Stomach smooth muscle (tissue), 2 donors: ENCODE measurements around the gene MATN1.

Experiments used
- H3K27ac ChIP-seq: one replicate; pipeline ENCODE4 v1.7.0; 2013; ENCODE audit warnings: mild to moderate bottlenecking, low read length, inconsistent platforms
- H3K27me3 ChIP-seq, 2 donors: one replicate each; pipeline ENCODE4 v1.7.0; 2013; ENCODE audit warnings: low read length in 2 of 2; ENCODE audit not compliant: insufficient read depth in 2 of 2, control insufficient read depth in 1 of 2
- H3K36me3 ChIP-seq, 2 donors: one replicate each; pipeline ENCODE4 v1.7.0; 2013; ENCODE audit warnings: low read length in 2 of 2; ENCODE audit not compliant: control insufficient read depth in 2 of 2, insufficient read depth in 2 of 2
- H3K4me1 ChIP-seq: one replicate; pipeline ENCODE4 v1.7.0; 2013; ENCODE audit warnings: low read length; ENCODE audit not compliant: control insufficient read depth, insufficient read depth
- H3K4me3 ChIP-seq, 2 donors: one replicate each; pipeline ENCODE4 v1.7.0; 2013; ENCODE audit warnings: low read length in 2 of 2
- H3K9ac ChIP-seq, 2 donors: one replicate each; pipeline ENCODE4 v1.7.0; 2013; ENCODE audit warnings: low read length in 2 of 2, mild to moderate bottlenecking in 1 of 2
- H3K9me3 ChIP-seq, 2 donors: one replicate each; pipeline ENCODE4 v1.7.0; 2013; ENCODE audit warnings: low read length in 2 of 2; ENCODE audit not compliant: control insufficient read depth in 2 of 2
- donor health status: healthy.
- donor health status: Pancreatic carcinoma.

The MATN1 gene

DNA sequence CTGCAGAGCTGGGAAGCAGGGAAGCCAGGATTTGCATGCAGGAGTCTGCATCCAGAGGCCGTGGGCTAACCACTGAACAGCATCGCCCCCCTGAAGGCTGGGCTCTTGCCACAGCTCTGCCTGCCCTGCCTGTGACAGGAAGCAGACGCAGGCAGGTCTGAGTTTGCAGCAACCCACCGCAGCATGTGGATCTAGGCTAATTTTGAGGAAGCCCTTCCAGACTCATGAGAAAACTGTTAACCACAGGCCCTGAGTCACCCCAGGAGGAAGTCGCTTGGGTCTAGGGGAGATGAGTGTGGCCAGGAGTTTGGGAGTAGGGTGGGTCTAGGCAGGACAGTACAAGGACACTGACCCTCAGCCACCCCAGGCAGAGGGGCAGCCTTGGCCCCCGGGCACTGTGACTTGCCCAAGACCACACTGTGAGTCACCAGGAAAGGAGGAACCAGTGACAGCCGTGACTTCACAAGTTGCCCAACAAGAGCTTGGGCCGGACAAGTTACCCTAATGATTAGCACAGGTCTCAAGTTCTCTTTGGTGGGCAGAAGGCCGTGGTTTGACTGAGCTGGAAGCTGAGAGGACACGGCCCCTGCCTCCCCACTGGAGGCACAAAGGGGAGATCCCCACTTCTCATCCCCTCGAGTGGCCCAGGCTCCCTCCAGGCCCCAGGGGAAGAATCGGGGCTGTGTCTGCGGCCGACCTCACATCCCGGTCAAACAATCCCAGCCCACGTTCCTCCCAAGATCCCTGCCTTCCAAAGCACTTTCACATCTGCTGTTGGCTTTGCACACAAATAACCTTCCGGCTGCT, 33.4 kb upstream of the MATN1 start:
- H3K27ac ChIP-seq = no peak overlapping the region
- H3K9me3 ChIP-seq = no peaks in the 10 kb centered on the region
- H3K9ac ChIP-seq = peak overlapping the region in 1 of 2 donors; percentile 49
- H3K27me3 ChIP-seq = no peaks in the 10 kb centered on the region
- H3K4me3 ChIP-seq = peak overlapping the region; percentile 38 to 49
- no peaks in the 10 kb centered on the region for H3K36me3 ChIP-seq
- H3K4me1 ChIP-seq = peaks cover 2% of the 10 kb centered on the region

DNA sequence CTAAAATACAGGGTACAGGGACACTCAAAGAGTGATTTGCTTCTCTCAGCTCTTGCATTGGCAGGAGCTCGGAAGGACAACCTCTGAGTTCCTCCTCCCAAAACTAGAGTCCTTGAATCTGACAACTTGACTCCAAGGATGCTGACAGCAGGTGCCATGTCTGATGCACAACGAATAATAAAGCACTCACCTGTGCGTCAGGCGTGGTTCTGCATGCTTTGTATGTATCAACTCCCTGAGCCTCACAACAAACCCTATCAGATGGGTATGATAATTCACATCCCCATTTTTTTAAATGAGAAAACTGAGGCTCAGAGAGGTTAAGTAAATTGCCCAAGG, 32.8 kb upstream of the MATN1 start:
- Histone ChIP-seq H3K4me3 (peak overlapping the region; percentile 3 to 38), H3K27ac (no peak overlapping the region)

DNA sequence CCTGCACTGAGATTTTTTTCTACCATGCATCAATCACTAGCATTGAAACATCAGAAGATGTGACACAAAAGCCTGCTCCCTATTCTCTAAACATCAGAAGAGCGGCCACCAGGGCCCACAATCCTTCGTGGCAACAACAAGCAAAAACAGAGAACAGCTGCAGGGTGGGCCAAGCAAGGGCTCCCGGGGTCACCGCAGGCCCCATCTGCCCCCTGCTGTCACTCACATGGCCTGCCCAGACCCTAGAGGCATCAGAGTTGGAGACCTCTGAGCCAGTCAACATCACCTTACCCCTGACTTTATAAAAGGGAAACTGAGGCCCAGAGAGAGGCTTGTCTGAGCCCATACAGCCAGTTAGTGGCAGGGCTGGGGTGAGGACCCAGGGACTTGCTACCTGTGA, 32.4 kb upstream of the MATN1 start:
- peak overlapping the region in 1 of 2 donors; percentile 29 for H3K4me3 ChIP-seq
- H3K4me1 ChIP-seq = peaks cover 2% of the 10 kb centered on the region

More for the DNA sequence above, 32.8 kb upstream of the MATN1 start:
- Histone ChIP-seq H3K9ac (no peak overlapping the region), H3K27me3 (no peaks in the 10 kb centered on the region), H3K36me3 (no peaks in the 10 kb centered on the region), H3K4me1 (peaks cover 2% of the 10 kb centered on the region), H3K9me3 (no peaks in the 10 kb centered on the region)

GRCh38 chr1:30755334-30755733, 31.9 kb upstream of the MATN1 start:
- Histone ChIP-seq H3K27ac (no peak overlapping the region), H3K36me3 (no peaks in the 10 kb centered on the region), H3K4me3 (peak overlapping the region in 1 of 2 donors; percentile 29), H3K9me3 (no peaks in the 10 kb centered on the region), H3K4me1 (peaks cover 2% of the 10 kb centered on the region), H3K9ac (no peak overlapping the region), H3K27me3 (no peaks in the 10 kb centered on the region)

More for the DNA sequence above, 32.4 kb upstream of the MATN1 start:
- Histone ChIP-seq H3K27ac (no peak overlapping the region), H3K9ac (no peak overlapping the region), H3K9me3 (no peaks in the 10 kb centered on the region), H3K36me3 (no peaks in the 10 kb centered on the region), H3K27me3 (no peaks in the 10 kb centered on the region)

- H3K4me1 ChIP-seq = peaks cover 2% of the 10 kb centered on the region
These were observed 31.3 kb upstream of the MATN1 start for GRCh38 chr1:30754684-30755171.

GRCh38 chr1:30753660-30754123, 30.3 kb upstream of the MATN1 start:
- H3K4me3 ChIP-seq = no peak overlapping the region
- H3K36me3 ChIP-seq = no peaks in the 10 kb centered on the region
- H3K9me3 ChIP-seq = no peaks in the 10 kb centered on the region
- H3K4me1 ChIP-seq = peaks cover 2% of the 10 kb centered on the region
- H3K9ac ChIP-seq = no peak overlapping the region
- H3K27me3 ChIP-seq = no peaks in the 10 kb centered on the region
- H3K27ac ChIP-seq = no peak overlapping the region

More at GRCh38 chr1:30754684-30755171, 31.3 kb upstream of the MATN1 start:
- Histone ChIP-seq H3K9ac (no peak overlapping the region), H3K9me3 (no peaks in the 10 kb centered on the region), H3K4me3 (no peak overlapping the region), H3K27ac (no peak overlapping the region), H3K36me3 (no peaks in the 10 kb centered on the region), H3K27me3 (no peaks in the 10 kb centered on the region)

DNA sequence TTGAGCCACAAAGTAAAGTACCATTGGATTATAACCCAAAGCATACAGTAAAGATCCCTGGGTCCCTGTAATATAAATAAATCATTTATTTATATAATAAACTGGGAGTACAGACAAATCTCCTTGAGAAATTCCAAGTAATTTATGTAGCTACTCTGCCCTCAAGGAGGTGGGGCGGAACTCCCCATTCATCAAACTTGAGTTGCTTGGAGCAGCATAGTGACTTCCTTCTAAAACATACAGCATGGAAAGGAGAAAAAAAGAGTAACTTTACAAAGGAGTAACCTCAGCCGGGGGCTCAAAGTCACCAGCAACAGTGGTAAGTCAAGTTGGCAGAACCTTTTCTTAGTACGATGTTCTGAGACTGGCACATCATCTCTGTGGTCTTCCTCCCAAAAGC, 29.7 kb upstream of the MATN1 start:
- Histone ChIP-seq H3K36me3 (no peaks in the 10 kb centered on the region), H3K4me1 (peaks cover 2% of the 10 kb centered on the region), H3K9ac (no peak overlapping the region), H3K4me3 (no peak overlapping the region), H3K9me3 (no peaks in the 10 kb centered on the region), H3K27me3 (no peaks in the 10 kb centered on the region), H3K27ac (no peak overlapping the region)

GRCh38 chr1:30752651-30752908, 29.2 kb upstream of the MATN1 start:
- H3K36me3 ChIP-seq = no peaks in the 10 kb centered on the region
- H3K4me3 ChIP-seq = no peak overlapping the region
- no peaks in the 10 kb centered on the region for H3K27me3 ChIP-seq
- no peak overlapping the region for H3K27ac ChIP-seq
- H3K4me1 ChIP-seq = peaks cover 2% of the 10 kb centered on the region
- H3K9me3 ChIP-seq = no peaks in the 10 kb centered on the region
- H3K9ac ChIP-seq = no peak overlapping the region

- no peak overlapping the region for H3K9ac ChIP-seq
- H3K36me3 ChIP-seq = no peaks in the 10 kb centered on the region
- H3K4me1 ChIP-seq = peaks cover 2% of the 10 kb centered on the region
- no peaks in the 10 kb centered on the region for H3K27me3 ChIP-seq
- no peak overlapping the region for H3K4me3 ChIP-seq
- no peaks in the 10 kb centered on the region for H3K9me3 ChIP-seq
- H3K27ac ChIP-seq = no peak overlapping the region
These were observed 28.7 kb upstream of the MATN1 start for GRCh38 chr1:30751830-30752650.

DNA sequence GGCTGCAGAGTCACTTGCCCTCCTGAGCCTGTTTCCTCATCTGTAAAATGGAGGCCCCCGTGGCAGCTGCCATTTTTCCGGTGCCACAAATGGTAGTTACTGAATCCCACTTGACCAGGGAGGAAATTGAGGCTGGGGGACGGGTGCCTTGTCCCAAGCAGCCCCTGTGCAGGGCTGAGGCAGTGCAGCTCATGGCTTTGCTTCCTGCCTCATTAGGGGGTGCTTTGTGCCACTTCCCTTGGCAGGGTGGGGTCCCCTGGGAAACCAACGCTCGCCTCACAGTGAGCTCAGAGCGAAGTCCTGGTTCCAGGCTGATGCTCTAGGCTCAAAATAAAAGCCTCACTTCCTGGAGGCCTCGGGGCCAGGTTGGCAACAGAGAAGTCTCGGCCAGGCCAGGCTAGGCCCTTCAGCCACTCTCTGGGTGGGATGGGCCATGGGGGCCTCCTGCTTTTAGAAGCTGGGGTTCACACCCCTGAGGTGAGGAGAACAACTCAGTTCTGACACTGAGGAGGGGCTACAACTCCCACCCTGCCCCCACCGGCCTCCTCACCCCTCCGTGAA, 27.4 kb upstream of the MATN1 start:
- H3K27me3 ChIP-seq = no peaks in the 10 kb centered on the region
- H3K4me3 ChIP-seq = no peak overlapping the region
- H3K9me3 ChIP-seq = no peaks in the 10 kb centered on the region
- no peaks in the 10 kb centered on the region for H3K36me3 ChIP-seq
- peaks cover 2% of the 10 kb centered on the region for H3K4me1 ChIP-seq
- no peak overlapping the region for H3K27ac ChIP-seq
- no peak overlapping the region for H3K9ac ChIP-seq
